Neural cell (in vitro differentiated cells): ENCODE measurements around the gene LAMA5.
"Not testable (repeated sequence)": the region's sequence is repeated elsewhere in the genome, so short reads cannot be mapped to it uniquely, and the experiment has no call there.

Source experiments
- EZH2 ChIP-seq: fragments of 200-600, 300-800 bp; shearing (Covaris generic), sonication (generic); IDR thresholded peaks from 2 replicates; pipeline ENCODE4 v1.6.1; 2014; ENCODE audit warnings: antibody characterized with exemption, low read length, borderline replicate concordance, mild to moderate bottlenecking; ENCODE audit not compliant: insufficient read depth, poor library complexity, severe bottlenecking
- MXI1 ChIP-seq: fragments of 450-650 bp; conservative IDR thresholded peaks from 2 replicates; pipeline ENCODE4 v1.6.1; 2014; ENCODE audit warnings: antibody characterized with exemption, mild to moderate bottlenecking; ENCODE audit not compliant: poor library complexity, severe bottlenecking
- POLR2AphosphoS5 ChIP-seq: IDR thresholded peaks from 2 replicates; pipeline ENCODE4 v1.6.1; 2012
- TAF1 ChIP-seq: IDR thresholded peaks from 2 replicates; pipeline ENCODE4 v1.6.1; 2012; ENCODE audit warnings: low read depth
- TF ChIP-seq, protein P1 (sequence below): fragments of 450-650 bp; IDR thresholded peaks from 2 replicates; pipeline ENCODE4 v1.5.1; 2014; ENCODE audit warnings: antibody characterized with exemption, mild to moderate bottlenecking, moderate library complexity; ENCODE audit not compliant: poor library complexity, severe bottlenecking
- TF ChIP-seq, protein P2 (sequence below): IDR thresholded peaks from 2 replicates; pipeline ENCODE4 v1.6.1; 2012; ENCODE audit warnings: borderline replicate concordance

DNA sequence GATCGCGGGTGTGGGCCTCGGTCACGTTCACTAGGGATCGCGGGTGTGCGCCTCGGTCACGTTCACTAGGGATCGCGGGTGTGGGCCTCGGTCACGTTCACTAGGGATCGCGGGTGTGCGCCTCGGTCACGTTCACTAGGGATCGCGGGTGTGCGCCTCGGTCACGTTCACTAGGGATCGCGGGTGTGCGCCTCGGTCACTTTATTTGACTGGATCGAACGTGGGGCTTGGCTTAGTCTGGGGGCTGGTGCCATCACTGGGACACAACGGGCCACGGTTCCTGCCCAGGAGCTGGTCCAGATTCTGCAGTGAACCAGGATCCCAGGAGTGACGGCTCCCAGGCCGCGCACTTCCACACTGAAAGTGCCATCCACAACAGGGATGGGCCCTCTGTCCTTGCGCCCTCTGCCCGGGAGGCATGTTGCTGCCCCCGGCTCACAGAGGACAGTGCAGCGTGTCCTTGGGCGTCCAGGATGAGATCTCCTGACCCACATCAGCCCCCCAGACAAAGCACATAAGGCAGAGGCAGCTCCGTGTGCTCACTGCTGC, 6.6 kb upstream of the LAMA5 start:
- not testable (repeated sequence) for TF ChIP-seq MXI1, POLR2AphosphoS5, EZH2, TAF1
- TF ChIP-seq, protein P1, sequence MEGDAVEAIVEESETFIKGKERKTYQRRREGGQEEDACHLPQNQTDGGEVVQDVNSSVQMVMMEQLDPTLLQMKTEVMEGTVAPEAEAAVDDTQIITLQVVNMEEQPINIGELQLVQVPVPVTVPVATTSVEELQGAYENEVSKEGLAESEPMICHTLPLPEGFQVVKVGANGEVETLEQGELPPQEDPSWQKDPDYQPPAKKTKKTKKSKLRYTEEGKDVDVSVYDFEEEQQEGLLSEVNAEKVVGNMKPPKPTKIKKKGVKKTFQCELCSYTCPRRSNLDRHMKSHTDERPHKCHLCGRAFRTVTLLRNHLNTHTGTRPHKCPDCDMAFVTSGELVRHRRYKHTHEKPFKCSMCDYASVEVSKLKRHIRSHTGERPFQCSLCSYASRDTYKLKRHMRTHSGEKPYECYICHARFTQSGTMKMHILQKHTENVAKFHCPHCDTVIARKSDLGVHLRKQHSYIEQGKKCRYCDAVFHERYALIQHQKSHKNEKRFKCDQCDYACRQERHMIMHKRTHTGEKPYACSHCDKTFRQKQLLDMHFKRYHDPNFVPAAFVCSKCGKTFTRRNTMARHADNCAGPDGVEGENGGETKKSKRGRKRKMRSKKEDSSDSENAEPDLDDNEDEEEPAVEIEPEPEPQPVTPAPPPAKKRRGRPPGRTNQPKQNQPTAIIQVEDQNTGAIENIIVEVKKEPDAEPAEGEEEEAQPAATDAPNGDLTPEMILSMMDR = not testable (repeated sequence)
- TF ChIP-seq, protein P2, sequence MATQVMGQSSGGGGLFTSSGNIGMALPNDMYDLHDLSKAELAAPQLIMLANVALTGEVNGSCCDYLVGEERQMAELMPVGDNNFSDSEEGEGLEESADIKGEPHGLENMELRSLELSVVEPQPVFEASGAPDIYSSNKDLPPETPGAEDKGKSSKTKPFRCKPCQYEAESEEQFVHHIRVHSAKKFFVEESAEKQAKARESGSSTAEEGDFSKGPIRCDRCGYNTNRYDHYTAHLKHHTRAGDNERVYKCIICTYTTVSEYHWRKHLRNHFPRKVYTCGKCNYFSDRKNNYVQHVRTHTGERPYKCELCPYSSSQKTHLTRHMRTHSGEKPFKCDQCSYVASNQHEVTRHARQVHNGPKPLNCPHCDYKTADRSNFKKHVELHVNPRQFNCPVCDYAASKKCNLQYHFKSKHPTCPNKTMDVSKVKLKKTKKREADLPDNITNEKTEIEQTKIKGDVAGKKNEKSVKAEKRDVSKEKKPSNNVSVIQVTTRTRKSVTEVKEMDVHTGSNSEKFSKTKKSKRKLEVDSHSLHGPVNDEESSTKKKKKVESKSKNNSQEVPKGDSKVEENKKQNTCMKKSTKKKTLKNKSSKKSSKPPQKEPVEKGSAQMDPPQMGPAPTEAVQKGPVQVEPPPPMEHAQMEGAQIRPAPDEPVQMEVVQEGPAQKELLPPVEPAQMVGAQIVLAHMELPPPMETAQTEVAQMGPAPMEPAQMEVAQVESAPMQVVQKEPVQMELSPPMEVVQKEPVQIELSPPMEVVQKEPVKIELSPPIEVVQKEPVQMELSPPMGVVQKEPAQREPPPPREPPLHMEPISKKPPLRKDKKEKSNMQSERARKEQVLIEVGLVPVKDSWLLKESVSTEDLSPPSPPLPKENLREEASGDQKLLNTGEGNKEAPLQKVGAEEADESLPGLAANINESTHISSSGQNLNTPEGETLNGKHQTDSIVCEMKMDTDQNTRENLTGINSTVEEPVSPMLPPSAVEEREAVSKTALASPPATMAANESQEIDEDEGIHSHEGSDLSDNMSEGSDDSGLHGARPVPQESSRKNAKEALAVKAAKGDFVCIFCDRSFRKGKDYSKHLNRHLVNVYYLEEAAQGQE = not testable (repeated sequence)
